ENCODE data around the gene SLC8A2.

Gene SLC8A2

GRCh38 chr19:47505506-47505905 lies 33.8 kb upstream of the SLC8A2 start:
- DNase-seq (ENCODE audit: extremely low read depth in 1 of 2, low read depth in 1 of 2): no peak

GRCh38 chr19:47503826-47504150 lies 32.1 kb upstream of the SLC8A2 start:
- DNase-seq (ENCODE audit: extremely low read depth in 1 of 2, low read depth in 1 of 2): no peak

GRCh38 chr19:47503130-47503825 lies 31.6 kb upstream of the SLC8A2 start:
- no peak for DNase-seq (ENCODE audit: extremely low read depth in 1 of 2, low read depth in 1 of 2)

DNA sequence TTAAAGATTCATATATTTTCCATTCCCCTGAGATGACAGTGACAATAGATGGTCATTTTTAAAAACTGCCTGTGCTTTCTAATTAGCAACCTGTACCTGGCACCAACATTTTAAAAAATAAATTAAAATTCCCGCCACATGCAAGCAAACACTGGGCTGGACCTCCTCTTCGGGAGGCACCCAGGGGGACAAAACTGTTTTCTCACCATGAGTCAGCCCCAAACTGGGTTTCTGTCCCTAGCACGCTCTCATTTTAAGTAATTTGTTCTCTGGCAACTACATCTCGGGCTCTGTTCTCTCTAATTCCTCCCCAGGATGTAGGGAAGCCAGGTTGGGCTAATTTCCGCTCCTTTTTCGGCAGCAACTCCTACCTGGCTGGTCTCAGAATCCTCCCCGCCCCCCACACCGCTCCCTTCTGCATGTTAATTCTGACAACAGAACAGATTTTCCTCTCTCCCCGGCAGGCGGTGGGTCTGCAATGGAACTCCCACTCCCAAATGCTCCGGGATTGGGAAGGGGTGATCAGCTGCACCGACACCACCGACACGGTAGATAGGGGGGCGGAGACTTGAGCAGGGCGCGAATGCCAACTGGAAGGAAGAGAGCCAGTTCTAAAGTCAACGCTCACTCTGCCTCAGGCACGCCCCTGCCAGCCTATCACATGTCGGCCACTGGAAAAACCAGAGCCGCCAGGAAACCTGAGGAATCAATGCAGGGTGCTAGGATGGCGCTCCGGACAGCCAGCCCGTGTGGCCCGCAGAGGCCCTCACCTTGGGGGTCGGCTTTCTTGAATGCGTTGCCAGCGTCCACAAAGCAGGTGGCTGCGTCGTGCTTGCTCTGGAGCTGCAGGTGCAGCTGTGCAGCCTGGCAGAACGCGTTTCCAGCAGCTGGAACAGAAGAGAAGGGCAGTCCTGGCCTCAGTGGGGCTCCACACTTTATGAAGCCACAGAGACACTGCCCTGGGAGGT lies 28.5 kb upstream of the SLC8A2 start:
- no peak for DNase-seq (ENCODE audit: extremely low read depth in 1 of 2, low read depth in 1 of 2)

GRCh38 chr19:47499371-47499770 lies 27.7 kb upstream of the SLC8A2 start:
- no peak for DNase-seq (ENCODE audit: extremely low read depth in 1 of 2, low read depth in 1 of 2)

DNA sequence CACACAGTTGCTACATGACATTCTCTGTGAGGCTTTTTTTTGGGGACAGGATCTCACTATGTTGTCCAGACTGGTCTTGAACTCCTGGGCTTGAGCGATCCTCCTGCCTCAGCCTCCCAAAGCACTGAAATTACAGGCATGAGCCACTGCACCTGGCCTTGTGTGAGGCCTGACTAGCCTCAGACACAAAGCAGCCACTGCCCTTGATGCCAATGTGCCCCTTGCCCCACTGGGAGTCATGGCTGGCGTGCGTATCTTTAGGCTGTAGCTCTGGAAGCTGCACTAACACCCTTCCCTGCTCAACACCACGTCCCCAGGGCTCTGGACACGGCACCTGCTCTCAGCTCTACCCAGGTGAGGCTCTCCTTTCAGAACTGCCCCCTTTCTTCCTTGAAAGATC lies 26.9 kb upstream of the SLC8A2 start:
- DNase-seq (ENCODE audit: extremely low read depth in 1 of 2, low read depth in 1 of 2): no peak

GRCh38 chr19:47497821-47498520 lies 26.3 kb upstream of the SLC8A2 start:
- no peak for DNase-seq (ENCODE audit: extremely low read depth in 1 of 2, low read depth in 1 of 2)

DNA sequence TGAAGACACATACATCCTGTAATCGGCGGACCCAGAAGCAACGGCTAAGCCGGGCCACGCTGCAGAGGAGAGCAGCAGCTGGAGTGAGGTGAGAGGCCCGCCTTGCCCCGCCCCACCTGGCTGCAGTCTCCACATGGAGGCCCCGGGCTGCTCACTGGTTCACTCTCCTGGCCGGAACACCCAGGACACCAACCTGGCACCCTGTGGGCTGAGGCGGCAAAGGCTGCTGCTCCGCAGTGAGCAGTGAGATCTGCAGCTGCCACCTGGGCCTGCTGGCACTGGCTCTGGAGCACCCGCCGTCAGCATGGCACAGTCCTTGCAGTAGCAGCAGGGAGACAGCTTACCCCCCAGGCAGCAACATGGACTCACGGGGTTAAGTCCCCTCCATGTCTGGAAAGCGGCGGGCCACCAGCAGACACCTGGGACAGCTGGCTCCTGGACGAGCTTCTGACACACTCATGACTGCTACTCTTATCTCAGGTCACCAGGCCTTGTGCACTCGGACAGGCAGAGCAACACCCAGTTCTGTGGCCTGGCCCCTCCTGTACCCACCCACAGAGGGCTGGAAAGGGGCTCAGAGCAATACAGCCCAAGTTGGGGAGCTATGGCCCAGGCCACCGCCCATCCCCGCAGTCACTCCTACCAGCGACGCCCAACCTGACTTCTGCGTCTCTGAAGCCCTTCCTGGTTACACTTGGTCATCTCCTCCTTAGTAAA lies 25.5 kb upstream of the SLC8A2 start:
- DNase-seq (ENCODE audit: extremely low read depth in 1 of 2, low read depth in 1 of 2): no peak

DNA sequence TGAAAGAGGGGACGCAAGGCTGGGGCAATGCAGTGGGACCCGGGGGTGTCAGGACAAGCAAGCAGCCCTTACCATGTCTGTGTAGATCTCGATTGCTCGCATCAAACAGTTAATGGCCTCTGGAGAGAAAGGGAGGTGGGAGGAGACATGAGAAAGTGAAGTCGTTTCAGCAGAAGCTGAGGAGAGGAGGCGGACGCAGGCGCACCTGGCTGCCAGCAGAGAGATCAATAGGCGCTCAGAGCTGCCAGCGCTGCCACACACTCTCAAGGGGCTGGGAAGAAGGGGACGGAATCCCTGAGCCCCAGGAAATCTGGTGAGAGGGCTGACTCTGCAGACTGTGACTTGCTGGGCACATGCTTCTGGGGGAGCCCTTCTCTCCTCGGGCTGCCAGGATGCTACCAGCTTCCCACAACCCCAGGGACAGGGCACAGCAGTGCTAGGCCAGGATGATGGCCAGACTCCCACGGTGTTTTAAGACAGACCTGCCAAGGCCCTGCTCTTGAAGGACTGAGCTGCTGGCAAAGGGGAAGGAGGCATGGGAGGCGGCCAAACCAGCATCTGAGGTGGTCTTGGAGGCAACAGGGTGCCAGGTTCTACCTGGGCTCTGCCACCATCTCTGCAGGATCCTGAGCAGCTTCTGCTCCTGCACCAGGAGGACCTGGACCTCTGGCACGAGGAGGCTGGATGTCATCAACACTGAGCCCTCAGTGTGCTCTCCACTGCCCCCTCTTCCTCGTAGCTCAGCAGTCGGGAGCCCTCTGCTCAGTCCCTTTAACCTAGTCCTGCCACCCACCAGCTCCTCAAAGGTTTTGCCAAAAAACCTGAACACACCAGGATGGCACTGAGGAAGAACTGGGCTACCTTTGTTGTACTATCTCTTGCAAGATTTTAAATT lies 24.0 kb upstream of the SLC8A2 start:
- no peak for DNase-seq (ENCODE audit: extremely low read depth in 1 of 2, low read depth in 1 of 2)

- no peak for DNase-seq (ENCODE audit: extremely low read depth in 1 of 2, low read depth in 1 of 2)
Observed at GRCh38 chr19:47494729-47495128, 23.0 kb upstream of the SLC8A2 start.

- no peak for DNase-seq (ENCODE audit: extremely low read depth in 1 of 2, low read depth in 1 of 2)
Observed at GRCh38 chr19:47494211-47494547, 22.5 kb upstream of the SLC8A2 start.

DNA sequence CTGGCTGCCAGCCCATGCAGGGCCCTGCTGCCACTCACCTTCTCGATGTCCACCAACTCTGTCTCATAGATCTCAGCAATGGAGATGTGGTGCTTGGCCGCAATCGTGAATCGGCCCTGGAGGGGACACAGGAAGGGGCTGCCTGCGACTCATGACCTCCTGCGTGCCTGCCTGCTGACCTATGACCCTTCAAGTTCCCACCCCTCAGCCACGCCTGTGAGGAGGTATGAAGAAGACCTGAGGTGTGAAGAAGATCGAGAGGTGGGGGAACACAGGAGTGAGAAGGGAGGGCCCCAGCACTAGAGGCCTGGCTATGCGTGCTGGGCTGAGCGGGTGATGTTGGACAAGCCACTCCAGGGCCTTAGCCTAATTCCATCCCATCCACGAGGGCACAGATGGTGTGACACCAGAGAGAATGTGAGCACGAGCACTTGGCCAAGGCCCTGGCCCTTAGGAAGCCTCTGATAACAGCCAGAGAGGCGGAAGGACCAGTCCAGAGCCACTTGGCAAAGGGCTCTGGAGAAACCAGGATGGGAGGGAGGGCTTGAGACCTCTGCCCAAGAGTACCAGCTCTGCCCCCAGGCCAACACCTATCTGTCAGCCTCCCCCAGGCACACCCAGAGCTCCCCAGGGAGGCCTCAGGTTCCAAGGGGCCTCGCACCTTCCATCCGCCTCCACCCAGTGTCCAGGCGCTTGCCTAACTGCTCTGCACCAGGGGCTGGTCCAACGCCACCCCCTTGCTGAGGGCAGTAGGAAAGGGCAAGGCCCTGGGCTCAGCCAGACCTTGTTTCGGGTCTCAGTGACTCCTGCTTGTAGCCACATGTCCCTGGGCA lies 21.9 kb upstream of the SLC8A2 start:
- no peak for DNase-seq (ENCODE audit: extremely low read depth in 1 of 2, low read depth in 1 of 2)

DNA sequence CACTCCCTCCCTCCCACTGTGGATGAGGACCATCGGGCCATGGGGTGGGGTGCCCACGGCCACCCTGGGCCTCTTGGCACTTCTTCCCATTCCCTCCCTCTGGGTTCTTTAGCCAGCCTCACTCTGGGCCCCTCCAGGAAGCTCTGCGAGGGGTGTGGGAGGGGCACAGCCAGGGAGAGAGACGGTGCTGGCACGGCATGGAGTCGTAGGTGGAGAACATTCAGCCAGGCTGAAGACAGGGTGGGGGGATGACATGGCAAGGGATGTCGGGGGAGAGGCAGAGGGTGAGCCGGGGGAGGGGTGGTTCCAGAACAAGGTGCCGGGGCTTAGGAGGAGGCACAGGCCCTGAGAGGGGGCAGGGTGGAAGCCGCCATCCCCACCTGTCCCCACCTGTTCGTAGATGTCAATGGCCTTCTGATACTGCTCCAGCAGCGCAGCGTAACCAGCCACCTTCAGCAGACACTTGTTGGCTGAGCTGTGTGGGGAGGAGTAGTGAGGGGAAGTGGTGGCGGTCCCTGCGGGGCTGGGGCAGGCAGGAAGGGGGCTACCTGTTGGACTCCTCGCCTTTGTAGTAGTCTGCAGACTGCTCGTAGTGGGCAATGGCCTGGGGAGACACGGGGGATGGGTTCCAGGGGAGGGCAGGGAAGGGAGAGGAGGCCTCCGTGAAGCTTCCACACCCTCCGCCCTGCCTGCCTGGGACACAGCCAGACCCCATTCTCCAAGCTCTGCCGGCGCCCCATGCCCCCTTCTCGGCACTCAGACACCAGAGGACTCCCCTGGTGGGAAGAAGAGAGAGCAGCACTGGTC lies 21.1 kb upstream of the SLC8A2 start:
- no peak for DNase-seq (ENCODE audit: extremely low read depth in 1 of 2, low read depth in 1 of 2)

- DNase-seq (ENCODE audit: extremely low read depth in 1 of 2, low read depth in 1 of 2): no peak
Observed at GRCh38 chr19:47492137-47492533, 20.4 kb upstream of the SLC8A2 start.

DNA sequence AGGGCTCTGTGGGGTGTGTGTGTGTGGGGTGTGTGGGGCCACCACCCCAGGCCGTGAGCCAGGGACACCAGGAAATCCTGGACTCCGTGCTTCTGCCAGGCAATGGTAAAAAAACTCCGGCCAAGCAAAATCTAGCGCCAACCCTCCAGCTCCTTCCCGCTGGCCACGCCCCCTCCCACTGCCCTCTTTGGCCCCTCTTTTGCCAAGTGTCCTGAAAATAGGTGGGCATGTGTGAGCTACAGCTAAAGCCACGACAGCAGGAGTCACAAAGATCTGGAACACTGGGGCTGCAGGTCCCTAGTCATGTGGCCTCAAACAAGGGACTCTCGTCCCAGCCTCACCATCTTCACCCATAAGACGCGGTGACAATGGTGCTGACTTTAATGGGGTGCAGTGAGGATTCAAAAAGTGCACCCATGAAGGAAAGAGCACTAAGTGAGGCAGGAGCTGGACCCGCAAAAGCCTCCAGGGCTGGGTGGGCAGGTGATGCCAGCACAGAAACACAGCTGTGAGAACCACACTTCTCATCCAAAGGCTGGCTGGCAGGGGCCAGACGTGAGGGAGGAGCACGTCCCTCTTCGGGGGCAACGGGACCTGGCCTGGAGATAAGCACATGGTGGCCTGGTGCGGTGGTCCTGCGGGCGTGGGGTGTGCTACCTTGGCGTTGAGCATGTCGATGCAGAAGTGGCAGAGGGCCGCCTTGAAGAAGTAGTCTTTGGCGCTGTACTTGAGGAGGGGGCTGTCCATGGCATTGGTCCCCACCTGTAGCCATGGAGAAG lies 19.9 kb upstream of the SLC8A2 start:
- DNase-seq (ENCODE audit: extremely low read depth in 1 of 2, low read depth in 1 of 2): no peak

- no peak for DNase-seq (ENCODE audit: extremely low read depth in 1 of 2, low read depth in 1 of 2)
Observed at GRCh38 chr19:47490847-47491246, 19.2 kb upstream of the SLC8A2 start.

GRCh38 chr19:47490031-47490430 lies 18.3 kb upstream of the SLC8A2 start:
- no peak for DNase-seq (ENCODE audit: extremely low read depth in 1 of 2, low read depth in 1 of 2)
